Adrenal gland (tissue), 12 donors: ENCODE data around the gene ITGA2. TPM values are rescaled to one million over a fixed set of nuclear protein-coding genes. Genes with fewer than 3 reads are reported as not detected.

ENCODE experiments used
- DNase-seq, 7 donors: peaks; one replicate each; pipeline ENCODE4 v3.0.0-alpha.2; 2019 to 2020
- H3K27ac ChIP-seq, 5 donors: fragments of 200-600 bp; sonication (generic) in 4 of 5; 1 replicate in 3 of 5; 2 replicates in 2 of 5; pipeline versions ENCODE4 v1.5.1 to v1.8.0; 2016 to 2020; ENCODE audit warnings: mild to moderate bottlenecking in 1 of 5
- H3K27me3 ChIP-seq: fragments of 200-600 bp; 2 replicates; pipeline ENCODE4 v1.8.0; 2021
- H3K36me3 ChIP-seq, 2 donors: fragments of 200-600 bp; replicated peaks in 1 of 2; 1 replicate in 1 of 2; 2 replicates in 1 of 2; pipeline versions ENCODE4 v1.5.1 to v1.8.0; 2018 to 2022
- H3K4me1 ChIP-seq, 2 donors: fragments of 200-600 bp; replicated peaks in 1 of 2; 1 replicate in 1 of 2; 2 replicates in 1 of 2; pipeline versions ENCODE4 v1.5.1 to v1.8.0; 2018 to 2021
- H3K4me3 ChIP-seq, 4 donors: fragments of 200-600 bp; sonication (generic) in 3 of 4; one replicate each; pipeline ENCODE4 v1.5.1; 2016 to 2018
- H3K9me3 ChIP-seq, 3 donors: fragments of 200-600 bp; sonication (generic) in 1 of 3; replicated peaks in 1 of 3; 1 replicate in 2 of 3; 2 replicates in 1 of 3; pipeline versions ENCODE4 v1.5.1 to v1.8.0; 2016 to 2021
- CTCF ChIP-seq, 6 experiments: fragments of 450-650 bp in 4 of 6; fragments of 200-600 bp in 2 of 6; sonication (generic) in 1 of 6; IDR thresholded peaks; 1 replicate in 5 of 6; 2 replicates in 1 of 6; pipeline versions ENCODE4 v1.5.1 to v1.8.0; 2016 to 2021; ENCODE audit warnings: antibody characterized with exemption in 6 of 6, mild to moderate bottlenecking in 2 of 6, moderate library complexity in 1 of 6
- POLR2A ChIP-seq, 2 donors: fragments of 450-650 bp; IDR thresholded peaks; one replicate each; pipeline ENCODE4 v1.6.1; 2017; ENCODE audit warnings: antibody characterized with exemption in 2 of 2, mild to moderate bottlenecking in 2 of 2, moderate library complexity in 1 of 2
- WGBS, 4 donors: extraction: QIAGEN DNeasy Blood & Tissue Kit in 2 of 4; methylation state at CpG; one replicate each; pipeline versions ENCODE4 v1.1.5 to v1.1.7; 2013 to 2017; 5-methylcytosine and 5-hydroxymethylcytosine counted together
- intact Hi-C, 2 donors: fragments of 100-400 bp; cut with DNase I; formaldehyde crosslinking; loops; one replicate each; pipeline versions ENCODE4 v1.14.1 to v1.15.0; 2022 to 2023
- polyA plus RNA-seq, 3 donors: library from polyadenylated mRNA; stranded (reverse); fragments of 200-250 nt in 2 of 3; fragments of 350-450 nt in 1 of 3; fragmentation: Illumina TruSeq in 1 of 3; extraction: RNeasy Lipid Tissue Mini Kit (QIAGEN cat#74804) in 1 of 3; gene quantifications; one replicate each; pipeline ENCODE4 v1.2.3, GENCODE V29; 2013 to 2014
- total RNA-seq, 9 donors: library from RNA; depleted of rRNA in 4 of 9; stranded (reverse); fragments of >200 nt in 4 of 9; fragments of 120-200 nt in 1 of 9; fragmentation: NEBNext Ultra II Directional in 1 of 9; extraction: Animal tissue kit (Norgen Biotek cat#: 25700) in 1 of 9; gene quantifications; one replicate each; pipeline versions ENCODE4 v1.1.0 to v1.2.4, GENCODE V29; 2013 to 2023
- donor health status: healthy with polysubstance abuse.
- donor health status: Bipolar disorder and iron deficiency.
- donor health status: DM: yes; HTN: yes; CAD: no.
- donor health status: DM: no; HTN: no; CAD: no.
- donor health status: DM: no; HTN: no; CAD: no.
- donor health status: DM: yes; HTN: yes; CAD: no.

Gene ITGA2
- total and polyA plus RNA-seq, 12 donors = 1.8 to 127 (median 20.8) TPM

DNA sequence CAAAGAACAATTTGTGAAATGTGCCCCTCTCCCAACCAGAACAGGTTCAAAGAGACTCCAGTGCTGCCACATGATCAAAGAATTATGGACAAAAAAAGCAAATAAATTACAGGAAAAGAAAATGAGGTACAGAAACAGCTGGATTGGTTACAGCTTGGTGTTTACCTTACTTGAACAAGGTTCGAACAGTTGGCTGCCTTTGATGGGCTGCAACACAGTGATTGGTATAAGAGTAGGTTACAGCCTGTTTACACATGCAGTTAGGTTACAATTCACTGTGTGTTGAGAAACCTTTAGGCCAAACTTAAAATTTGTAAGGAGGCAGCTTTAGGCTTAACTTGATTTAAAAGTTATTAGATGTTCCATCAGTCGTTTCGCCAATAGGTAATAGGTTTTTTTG is 123.8 kb downstream of the ITGA2 start:
- Histone ChIP-seq H3K27ac (no peak overlapping the region), H3K4me3 (no peak overlapping the region), H3K4me1 (peaks cover 5 to 16% of the 10 kb centered on the region in 2 donors), H3K36me3 (no peaks in the 10 kb centered on the region), H3K9me3 (no peaks in the 10 kb centered on the region), H3K27me3 (no peaks in the 10 kb centered on the region)
- TF ChIP-seq POLR2A (IDR thresholded peaks at IDR 0.05) = no peak
- TF ChIP-seq CTCF (IDR thresholded peaks at IDR 0.05) = no peak
- 91 to 95% (median 92%) methylated on average over 3 of the region's 3 CpGs for WGBS, 4 donors
- intact Hi-C loops = no loop called here
- DNase-seq = no peak

GRCh38 chr5:53113947-53114346 is 124.8 kb downstream of the ITGA2 start:
- no peaks in the 10 kb centered on the region for H3K36me3 ChIP-seq
- TF ChIP-seq CTCF (IDR thresholded peaks at IDR 0.05) = no peak
- no peak for TF ChIP-seq POLR2A (IDR thresholded peaks at IDR 0.05)

GRCh38 chr5:53114988-53115387 is 125.8 kb downstream of the ITGA2 start:
- no peak for DNase-seq
- intact Hi-C loops = no loop called here
- Histone ChIP-seq H3K4me1 (peaks cover 5% of the 10 kb centered on the region in 2 donors), H3K4me3 (no peak overlapping the region), H3K9me3 (no peaks in the 10 kb centered on the region), H3K36me3 (no peaks in the 10 kb centered on the region), H3K27me3 (no peaks in the 10 kb centered on the region), H3K27ac (no peak overlapping the region)
- TF ChIP-seq CTCF (IDR thresholded peaks at IDR 0.05) (peak in 2 of 6 experiments; percentile 6 to 15), POLR2A (IDR thresholded peaks at IDR 0.05) (no peak)

More at GRCh38 chr5:53113947-53114346, 124.8 kb downstream of the ITGA2 start:
- WGBS, 4 donors = 91 to 97% (median 94%) methylated on average over 7 to 9 of the region's 9 CpGs
- no peak for DNase-seq
- intact Hi-C loops = no loop called here
- H3K4me3 ChIP-seq = no peak overlapping the region
- no peaks in the 10 kb centered on the region for H3K27me3 ChIP-seq
- peaks cover 5 to 6% of the 10 kb centered on the region in 2 donors for H3K4me1 ChIP-seq
- no peaks in the 10 kb centered on the region for H3K9me3 ChIP-seq
- no peak overlapping the region for H3K27ac ChIP-seq

GRCh38 chr5:53116597-53116996 is 127.4 kb downstream of the ITGA2 start:
- no peak for TF ChIP-seq POLR2A (IDR thresholded peaks at IDR 0.05)
- no peak for TF ChIP-seq CTCF (IDR thresholded peaks at IDR 0.05)
- 73 to 79% (median 75%) methylated on average over 1 of the region's 1 CpG for WGBS, 4 donors
- no peaks in the 10 kb centered on the region for H3K27me3 ChIP-seq
- DNase-seq = no peak
- no peaks in the 10 kb centered on the region for H3K9me3 ChIP-seq
- H3K4me1 ChIP-seq = no peaks in the 10 kb centered on the region
- H3K36me3 ChIP-seq = no peaks in the 10 kb centered on the region
- no peak overlapping the region for H3K27ac ChIP-seq
- intact Hi-C loops = no loop called here
- H3K4me3 ChIP-seq = no peak overlapping the region
